Measurements from ENCODE around the gene ELOVL1.
"Not testable (repeated sequence)": the region's sequence is repeated elsewhere in the genome, so short reads cannot be mapped to it uniquely, and the experiment has no call there.

ELOVL1 gene

GRCh38 chr1:43367904-43368645 is at the start of gene ELOVL1:
Gene ELOVL1 (minus strand): TSS chr1:43368011. CDS start chr1:43365609, 2,402 bp downstream.
- peak; percentile 93 for DNase-seq

GRCh38 chr1:43415901-43416300 is 48.1 kb upstream of the ELOVL1 start:
- DNase-seq = no peak

DNA sequence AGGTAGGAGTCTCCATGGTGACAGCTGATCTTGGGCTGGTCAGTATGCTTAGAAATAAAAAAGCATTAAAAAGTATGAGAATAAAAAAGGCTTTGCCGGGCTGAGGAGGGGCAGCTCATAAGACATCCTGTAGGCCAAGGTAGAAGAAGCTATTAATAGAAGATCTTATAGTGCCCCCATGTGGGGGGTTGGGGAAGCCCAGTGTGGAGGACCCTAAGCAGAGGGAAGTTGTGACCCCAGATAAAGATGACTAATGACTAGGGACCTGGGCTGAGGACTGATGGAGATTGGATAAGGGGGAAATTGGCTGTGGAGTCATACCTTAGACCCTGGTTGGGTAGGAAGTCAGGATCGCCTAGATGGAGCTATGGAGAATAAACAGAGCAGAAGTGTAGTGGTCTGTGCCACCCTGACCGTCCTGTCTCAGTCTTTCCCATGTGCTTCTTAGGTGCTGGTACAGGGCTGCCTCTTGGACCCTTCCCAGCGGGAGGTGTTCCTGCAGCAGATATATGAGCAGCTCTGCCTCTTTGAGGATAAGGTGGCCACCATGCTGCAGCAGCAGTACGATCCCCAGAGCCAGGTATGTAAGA is 46.9 kb upstream of the ELOVL1 start:
- peak; percentile 90 for DNase-seq

GRCh38 chr1:43413426-43413825 is 45.6 kb upstream of the ELOVL1 start:
- DNase-seq = not testable (repeated sequence)

- DNase-seq = no peak
These were observed 42.8 kb upstream of the ELOVL1 start for GRCh38 chr1:43410571-43410970.

- no peak for DNase-seq
These were observed 38.0 kb upstream of the ELOVL1 start for GRCh38 chr1:43405876-43406234.

GRCh38 chr1:43405219-43405875 is 37.5 kb upstream of the ELOVL1 start:
- DNase-seq = no peak

DNA sequence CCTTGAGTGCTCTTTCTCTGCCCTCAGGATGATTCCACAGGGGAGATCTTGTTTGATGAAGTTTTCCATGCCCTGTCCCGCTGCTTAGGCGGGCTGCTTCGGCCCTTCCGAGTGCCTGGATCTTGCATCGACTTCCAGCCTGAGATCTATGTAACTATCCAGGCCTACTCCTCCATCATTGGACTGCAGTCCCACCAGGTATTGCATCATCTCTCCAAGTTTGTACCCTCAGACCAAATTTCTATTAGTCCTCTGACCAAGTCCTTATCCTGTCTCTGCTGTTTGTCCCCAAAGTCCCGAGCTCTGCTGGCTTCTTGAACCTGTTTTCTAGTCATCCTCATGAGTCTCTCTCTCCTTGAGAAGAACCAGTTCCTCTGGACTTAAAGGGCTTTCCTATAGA is 36.5 kb upstream of the ELOVL1 start:
- DNase-seq = no peak

GRCh38 chr1:43402089-43402865 is 34.5 kb upstream of the ELOVL1 start:
- no peak for DNase-seq

GRCh38 chr1:43400441-43400840 is 32.6 kb upstream of the ELOVL1 start:
- DNase-seq = not testable (repeated sequence)

GRCh38 chr1:43398227-43398626 is 30.4 kb upstream of the ELOVL1 start:
- DNase-seq = no peak

DNA sequence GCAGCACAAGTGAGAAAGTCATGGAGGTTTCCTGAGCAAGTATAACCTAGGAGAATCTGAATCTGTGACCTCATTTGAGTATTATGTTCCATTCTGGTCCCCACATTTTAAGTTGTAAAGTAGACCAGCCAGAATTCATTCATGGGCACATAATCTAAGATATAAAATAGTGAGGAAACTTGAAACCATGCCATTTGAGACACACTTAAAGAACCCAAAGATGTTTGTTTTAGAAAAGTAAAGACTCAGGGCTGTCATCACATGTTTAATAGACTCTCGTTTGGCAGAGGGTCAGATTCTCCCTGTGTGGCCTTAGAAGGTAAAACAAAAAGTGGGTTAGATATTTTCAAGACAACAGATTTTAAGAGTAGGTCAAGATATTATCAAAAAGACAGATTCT is 28.2 kb upstream of the ELOVL1 start:
- DNase-seq = no peak

DNA sequence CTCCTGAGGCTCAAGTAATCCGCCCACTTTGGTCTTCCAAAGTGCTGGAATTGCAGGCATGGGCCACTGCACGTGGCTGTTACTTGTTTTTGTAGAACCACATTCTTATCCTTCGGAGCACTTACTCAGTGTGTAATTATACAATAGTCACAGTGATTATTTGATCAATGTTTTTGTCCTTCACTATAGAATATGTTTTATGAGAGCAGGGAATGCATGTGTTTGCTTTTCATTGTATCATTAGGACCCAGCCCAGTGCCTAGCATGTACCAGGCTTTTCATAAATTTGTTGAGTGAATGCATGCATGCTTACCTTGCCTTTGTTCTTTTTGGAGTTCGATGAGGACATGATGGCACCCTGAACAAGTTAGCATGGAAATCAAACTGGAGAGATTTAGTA is 27.7 kb upstream of the ELOVL1 start:
- DNase-seq = no peak

GRCh38 chr1:43392702-43393101 is 24.9 kb upstream of the ELOVL1 start:
- no peak for DNase-seq

DNA sequence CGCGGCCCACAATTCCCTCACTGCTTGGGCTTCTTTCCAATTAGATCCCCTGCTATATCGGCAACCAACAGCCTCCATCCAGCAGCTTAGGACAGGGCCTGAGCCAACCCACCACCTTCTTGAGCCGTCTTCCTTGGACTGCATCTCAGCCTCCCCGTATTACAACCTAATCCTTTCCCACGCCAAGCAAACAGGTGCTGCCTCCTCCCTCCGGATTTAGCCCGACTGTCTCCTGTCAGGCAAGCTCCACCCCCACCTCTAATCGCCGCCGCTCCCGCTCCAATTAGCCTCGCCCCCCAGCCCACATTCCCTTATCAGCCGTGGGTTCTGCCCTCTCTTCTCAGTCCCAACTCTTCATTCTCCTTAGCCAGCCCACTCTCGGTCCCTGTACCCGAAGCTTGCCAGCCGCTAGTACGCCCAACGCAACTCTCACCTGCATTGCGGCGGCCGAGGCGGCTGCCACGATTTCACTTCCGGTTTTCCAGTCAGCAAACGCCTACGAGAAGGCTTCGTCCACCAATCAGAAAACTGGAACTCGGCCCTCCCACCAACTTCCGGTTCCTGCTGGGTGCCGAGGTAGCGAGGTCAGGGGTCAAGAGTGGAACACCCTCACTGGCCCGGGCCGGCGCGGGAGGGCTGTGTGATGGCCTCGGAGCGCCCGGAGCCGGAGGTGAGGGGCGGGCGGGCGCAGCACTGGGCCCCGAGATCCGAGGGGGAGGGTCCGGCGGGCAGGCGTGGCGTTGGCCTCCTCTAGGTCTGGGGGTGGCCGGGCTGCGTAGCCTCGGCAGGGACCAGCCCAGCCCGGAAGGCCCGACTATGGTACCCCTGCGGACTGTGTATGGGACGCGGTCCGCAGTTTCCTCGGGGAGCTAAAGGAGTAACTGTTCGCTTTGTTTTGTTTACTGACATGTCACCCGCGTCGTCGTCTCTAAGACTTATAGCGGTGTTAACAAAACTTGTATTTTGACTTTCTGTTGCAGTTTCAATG is 21.8 kb upstream of the ELOVL1 start, which contains the start of the genes MED8 and SZT2:
Gene MED8, minus strand, starts transcription at position 475 of the 988 bp plus-strand sequence. Its CDS starts 36 bp downstream, at position 439.
Gene SZT2, plus strand, starts transcription at position 574 of the 988 bp plus-strand sequence. Its CDS starts 70 bp downstream, at position 644.
- peak; percentile 97 for DNase-seq

GRCh38 chr1:43388613-43389012 is 20.8 kb upstream of the ELOVL1 start:
- DNase-seq = peak; percentile 37

DNA sequence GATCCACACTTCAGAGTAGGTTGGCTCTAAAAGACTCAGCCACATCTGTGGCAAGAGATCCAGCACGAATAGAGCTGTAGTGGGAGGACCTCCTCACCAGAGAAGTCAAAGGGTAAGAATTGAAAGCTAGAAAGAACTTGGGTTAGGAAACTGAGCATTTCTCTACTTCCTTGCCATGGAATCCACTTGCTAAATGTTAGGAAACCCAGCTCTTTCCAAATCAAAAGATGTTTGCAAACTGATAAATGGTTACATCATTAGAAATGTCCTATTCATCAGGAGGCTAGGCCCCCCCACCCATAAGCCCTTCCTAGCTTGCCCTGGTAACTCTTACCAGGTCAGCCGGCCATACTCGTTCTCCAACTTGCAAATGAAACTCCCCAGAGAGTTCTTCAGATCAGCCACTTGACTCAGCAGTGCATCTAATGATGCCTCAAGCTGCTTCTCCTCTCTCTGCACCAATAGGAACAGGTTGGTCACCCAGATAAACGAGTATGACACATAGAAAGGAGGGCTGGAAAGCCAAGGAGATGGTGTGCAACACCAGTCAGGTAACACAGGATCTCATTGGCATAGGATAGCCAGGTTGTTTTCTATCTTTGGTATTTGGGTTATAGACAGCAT is 20.3 kb upstream of the ELOVL1 start:
- DNase-seq = no peak

DNA sequence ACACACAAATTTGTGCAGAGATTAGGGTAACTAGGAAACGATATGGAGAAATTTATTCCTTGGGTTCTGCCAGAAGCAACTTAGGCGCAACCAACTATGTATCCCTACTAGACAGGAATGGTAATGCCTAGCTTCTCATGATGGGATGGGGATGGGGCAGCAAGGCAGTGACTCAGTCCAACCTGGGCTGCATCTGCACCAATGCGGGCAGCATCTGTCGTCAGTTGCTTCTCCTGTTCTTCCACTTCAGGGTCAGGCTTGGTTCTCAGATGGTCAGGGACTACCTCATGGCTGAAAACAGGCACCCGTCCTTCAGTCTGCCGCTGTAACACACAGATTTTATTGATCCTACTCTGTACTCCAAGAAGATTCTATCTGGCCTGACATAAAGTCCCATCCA is 18.9 kb upstream of the ELOVL1 start:
- no peak for DNase-seq

GRCh38 chr1:43383449-43383848 is 15.6 kb upstream of the ELOVL1 start:
- DNase-seq = no peak

DNA sequence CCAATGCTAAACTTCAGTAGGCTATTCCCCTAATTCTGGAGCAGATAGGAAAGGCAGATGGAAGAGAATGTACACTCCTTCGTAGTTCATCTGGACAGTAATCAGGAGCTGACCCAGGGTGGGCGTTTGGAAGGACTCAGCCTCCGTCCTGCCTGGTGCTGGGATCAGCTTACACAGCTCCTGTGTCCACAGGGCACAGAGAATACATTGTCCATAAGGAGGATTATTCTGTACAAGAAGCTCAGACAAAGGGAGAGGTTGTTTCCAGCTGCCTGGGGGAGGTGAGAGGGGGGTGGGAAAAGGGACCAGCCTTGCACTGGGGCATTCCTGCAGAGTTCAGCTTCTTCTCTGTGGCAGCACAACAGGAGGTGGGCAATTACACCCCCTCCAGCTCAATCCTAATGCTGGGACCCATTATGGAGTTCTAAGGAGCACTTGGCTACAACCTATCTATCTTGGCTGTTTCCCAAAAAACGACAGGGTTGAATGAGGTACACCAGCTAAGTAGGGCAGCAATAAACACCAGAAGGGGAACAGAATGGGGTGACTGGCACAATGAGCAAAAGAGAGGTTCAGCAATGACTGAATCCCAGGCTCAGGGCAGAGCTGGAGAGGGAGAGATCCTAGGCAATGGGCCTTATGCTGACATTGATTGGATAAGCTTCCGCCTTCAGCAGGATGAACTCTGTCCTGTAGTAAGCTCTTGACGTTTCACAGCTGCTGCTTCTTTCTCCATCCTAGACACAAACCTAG is 14.4 kb upstream of the ELOVL1 start:
- DNase-seq = peak; percentile 79

DNA sequence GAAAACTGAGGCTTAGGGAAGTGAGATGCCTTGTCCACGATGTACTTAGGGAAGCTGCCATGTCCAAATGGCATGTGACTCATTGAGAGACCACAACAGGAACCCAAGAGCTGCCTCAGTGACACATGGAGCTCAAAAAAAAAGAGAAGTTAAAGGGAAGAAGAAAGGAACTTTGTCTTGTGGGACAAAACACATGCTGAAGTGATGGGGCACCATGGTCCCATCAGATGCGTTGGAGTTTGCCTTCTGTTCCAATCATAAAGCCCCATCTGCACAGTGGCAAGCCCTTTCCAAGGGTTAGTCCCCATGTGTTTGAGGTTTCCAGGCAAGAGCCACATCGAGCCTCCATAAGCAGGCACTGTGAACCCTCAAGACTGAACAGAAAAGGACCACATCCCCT is 13.8 kb upstream of the ELOVL1 start:
- DNase-seq = no peak
